Kasumi-1 (cell line): ENCODE measurements around the gene ETV7.

Source experiments
- DNase-seq, 2 experiments: peaks; one replicate each; lab custom pipeline; 2025; lab: John Stamatoyannopoulos, UW

ETV7 gene

GRCh38 chr6:36383606-36384005 is 3.9 kb downstream of the ETV7 start:
- DNase-seq: no peak

DNA sequence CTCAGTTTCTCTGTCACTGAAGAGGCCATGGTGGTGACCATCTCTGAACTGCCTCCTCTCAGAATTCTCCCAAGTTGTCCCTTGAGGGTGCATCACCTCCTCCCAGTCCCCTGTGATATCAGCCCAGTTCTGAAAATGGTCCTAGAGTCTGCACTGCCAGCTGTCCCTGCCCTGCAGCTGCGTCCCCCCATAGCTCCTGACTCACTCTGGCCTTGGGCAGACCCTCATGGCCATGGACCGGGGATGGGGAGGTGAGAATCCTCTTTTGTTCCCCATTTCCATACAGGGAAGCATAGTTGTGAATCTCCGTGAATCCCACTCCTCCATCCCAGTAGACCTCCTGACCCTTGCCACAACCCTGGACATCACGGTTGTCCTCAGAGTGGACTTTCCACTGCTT is 4.5 kb downstream of the ETV7 start:
- no peak for DNase-seq

- no peak for DNase-seq
Measured at GRCh38 chr6:36381502-36382389, 5.7 kb downstream of the ETV7 start.

GRCh38 chr6:36380166-36380565 is 7.3 kb downstream of the ETV7 start:
- no peak for DNase-seq

DNA sequence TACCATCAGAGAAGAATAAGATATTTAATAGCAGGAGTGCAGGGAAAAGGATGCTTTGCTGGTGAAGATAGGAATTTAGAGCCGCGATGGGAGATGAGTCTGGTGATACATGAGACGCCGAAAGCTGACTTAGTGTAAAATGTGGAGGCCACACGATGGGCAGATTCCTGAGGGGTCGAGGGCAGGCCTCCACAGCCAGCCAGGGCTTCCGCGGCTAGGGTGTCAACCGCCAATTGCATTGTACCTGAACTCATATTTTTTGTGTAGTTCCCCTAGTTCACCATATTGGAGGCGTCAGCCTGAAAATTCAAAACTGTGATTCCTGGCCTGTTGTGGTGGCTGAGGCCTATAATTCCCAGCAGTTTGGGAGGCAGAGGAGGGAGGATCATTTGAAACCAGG is 8.5 kb downstream of the ETV7 start:
- DNase-seq: no peak

GRCh38 chr6:36378243-36378920 is 9.1 kb downstream of the ETV7 start:
- DNase-seq: no peak

DNA sequence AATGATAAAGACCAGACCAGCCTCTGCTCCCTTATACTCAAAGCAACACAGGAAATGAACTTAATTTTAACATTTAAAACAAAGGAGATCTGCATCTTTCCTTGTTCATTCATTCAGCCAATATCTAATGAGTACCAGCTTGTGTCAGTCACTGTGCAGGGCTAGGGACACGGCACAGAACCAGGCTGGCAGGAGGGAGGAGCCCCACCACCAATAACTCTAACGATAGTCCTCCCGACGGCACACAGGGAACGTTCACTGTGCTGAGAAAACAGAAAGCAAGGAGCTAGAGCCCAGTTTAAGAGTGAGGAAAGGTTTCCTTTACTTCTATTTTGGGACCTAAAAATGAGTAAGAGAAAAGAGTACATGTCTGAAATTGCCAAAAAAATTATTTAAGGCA is 9.9 kb downstream of the ETV7 start:
- no peak for DNase-seq

GRCh38 chr6:36376742-36377141 is 10.7 kb downstream of the ETV7 start:
- DNase-seq: no peak

GRCh38 chr6:36376183-36376582 is 11.3 kb downstream of the ETV7 start:
- DNase-seq: no peak

GRCh38 chr6:36375644-36376155 is 11.8 kb downstream of the ETV7 start:
- DNase-seq: no peak

GRCh38 chr6:36374972-36375371 is 12.5 kb downstream of the ETV7 start:
- DNase-seq: no peak

DNA sequence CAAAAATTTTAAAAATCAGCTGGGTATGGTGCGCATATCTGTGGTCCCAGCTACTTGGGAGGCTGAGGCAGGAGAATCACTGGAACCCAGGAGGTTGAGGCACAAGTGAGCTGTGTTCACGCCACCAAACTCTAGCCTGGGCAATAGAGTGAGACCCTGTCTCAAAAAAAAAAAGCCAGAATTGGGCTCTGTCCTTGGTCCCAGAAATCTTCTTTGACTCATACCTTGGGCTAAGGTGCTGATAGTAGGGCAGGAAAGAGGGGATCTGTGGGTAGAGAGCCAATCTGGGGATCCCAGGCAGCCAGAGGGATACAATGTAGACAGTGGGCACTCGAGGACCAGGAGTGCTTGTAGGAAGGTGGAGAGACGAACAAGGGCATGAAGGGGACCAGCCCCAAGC is 13.3 kb downstream of the ETV7 start:
- DNase-seq: no peak

DNA sequence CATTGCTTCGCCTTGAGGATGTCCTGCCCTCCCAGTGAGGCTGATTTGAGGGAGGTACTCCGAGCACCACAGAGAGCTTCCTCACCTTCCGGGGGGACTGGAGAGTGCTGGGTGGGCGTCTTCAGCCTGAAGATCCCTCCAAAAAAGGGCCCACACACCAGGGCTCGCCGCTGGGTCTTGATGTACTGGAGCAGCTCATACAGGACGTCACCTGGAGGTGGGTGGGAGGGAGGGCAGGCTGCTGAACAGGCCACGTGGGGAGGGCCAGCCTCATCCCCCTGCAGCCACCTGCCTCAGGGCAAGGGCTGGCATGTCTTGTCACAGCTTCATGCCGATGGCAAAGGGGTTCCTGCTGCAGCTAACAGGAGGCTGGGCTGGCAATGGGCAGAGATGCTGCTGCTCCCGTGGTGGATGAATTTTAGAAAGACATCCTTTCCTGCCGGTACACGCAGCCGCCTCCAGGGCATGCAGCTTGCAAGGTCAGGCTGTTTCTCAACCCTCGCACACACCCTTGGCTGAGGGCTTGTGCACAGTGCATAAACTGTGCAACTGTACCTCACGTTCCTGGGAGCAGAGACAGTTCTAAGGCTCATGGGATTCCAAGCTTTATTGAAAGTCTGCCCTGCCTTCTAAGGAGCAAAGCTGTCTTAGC is 14.0 kb downstream of the ETV7 start:
- no peak for DNase-seq

DNA sequence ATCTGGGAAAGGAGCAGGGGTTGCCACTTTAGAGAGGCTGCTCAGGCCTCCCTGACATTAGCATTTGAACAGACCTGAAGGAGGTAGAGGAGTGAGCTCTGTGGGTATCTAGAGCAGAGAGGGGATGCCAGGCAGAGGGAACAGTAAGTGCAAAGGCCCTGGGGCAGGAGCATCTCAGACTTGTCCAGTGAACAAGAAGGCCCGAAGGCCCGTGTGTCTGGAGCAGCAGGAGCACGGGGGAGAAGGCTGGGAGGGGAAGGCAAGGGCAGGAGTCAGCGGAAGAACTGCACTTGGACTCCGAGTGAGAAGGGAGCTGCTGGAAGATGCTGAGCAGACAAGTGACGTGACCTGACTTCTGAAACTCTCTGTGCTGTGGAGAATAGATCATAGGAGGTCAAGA is 15.4 kb downstream of the ETV7 start:
- no peak for DNase-seq

DNA sequence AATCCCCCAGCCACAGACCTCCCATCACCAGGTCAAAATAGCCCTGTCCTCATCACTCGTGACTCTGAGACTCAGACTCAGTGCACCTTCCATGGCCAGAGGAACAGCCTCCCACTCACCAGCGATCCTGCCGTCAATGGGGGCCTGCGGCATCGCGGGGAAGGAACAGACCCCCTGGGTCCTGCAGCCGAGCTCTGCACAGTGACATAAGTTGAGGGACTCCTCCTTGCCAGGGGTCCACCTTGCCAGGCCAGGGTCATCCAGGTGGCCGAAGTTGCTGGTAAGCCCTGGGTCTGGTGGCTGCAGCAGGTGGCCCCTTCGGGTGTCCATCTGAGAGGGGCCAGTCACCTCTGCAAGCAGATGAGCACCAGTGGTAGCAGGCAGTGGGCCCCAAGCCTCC is 16.3 kb downstream of the ETV7 start:
- no peak for DNase-seq

GRCh38 chr6:36370638-36371037 is 16.8 kb downstream of the ETV7 start:
- DNase-seq: no peak

DNA sequence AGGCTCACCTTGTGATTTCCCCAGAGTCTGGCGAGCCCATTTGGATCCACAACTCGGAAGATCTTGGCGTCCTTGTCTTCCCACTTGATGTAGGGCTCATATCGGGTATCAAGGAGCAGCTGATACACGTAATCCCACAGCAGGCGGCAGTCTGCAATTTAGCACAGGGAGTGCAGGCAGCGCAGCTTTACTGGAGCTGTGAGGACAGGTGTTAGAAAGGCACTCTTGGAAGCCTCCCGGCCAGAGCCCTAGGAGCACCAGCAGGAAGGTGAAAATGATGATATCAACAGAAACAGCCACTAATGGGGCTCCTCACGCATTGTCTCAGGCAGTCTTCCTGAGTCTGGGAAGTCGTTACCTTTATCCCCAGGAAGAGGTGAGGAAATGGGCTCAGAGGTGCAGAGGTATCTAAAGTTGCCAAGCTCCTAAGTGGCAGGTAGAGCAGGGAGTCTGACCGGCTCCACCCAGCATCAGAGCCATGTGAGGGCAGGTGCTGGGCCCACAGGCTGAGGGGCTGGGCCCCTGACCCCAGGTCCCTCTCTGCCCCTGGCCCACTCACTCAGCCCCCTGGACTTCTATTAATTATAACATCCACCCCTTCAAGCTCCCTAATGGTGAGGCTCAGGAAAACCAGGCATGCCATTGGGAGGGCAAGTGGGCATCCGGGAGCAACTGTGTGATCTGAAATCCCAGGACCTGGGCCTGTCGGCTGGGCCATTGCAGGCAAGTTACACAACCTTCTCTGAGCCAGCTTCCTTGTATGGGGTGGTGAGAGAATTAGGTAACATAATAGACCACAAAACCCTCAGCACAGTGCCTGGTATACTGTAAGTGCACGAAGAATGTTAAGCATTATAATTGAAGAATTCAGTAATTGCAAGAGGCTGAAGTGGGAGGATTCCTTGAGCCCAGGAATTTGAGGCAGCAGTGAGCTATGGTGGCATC is 18.3 kb downstream of the ETV7 start:
- peak; percentile 82 for DNase-seq

DNA sequence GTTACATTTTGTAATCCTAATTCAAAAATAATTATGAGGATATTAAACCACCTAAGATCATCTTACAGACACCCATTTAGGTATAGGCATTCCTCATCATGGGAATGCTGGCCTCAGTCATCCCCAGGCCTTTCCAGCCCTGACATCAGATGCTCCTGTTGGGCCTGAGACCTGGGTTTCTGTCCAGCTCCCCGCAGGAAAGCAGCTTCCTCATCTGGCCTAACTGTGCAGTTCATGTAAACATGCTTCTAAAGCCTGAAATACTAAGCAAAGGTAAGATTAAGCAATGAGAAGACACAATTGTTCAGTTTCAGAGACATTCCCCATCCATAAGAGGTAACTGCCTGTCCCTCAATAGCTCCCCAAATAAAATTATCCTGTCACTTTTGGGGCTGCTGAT is 19.0 kb downstream of the ETV7 start:
- no peak for DNase-seq

DNA sequence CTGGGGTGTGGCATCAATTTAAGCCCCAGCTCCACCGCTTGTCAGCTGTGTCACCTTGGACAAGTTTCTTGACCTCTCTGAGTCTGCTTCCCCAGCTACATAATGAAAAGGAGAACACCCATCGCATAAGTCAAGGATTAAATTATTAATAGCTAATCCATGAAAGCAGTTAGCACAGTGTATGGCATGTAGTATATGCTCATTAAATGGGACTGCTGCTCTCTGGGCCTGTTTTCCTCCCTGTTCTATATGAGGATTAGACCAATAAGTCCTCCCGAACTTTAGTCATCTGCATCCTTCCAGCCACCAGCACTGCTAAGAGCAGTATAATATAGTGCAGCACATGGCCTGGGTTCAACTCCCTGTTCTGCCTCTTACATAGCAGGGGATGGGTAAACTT is 19.7 kb downstream of the ETV7 start:
- DNase-seq: no peak

DNA sequence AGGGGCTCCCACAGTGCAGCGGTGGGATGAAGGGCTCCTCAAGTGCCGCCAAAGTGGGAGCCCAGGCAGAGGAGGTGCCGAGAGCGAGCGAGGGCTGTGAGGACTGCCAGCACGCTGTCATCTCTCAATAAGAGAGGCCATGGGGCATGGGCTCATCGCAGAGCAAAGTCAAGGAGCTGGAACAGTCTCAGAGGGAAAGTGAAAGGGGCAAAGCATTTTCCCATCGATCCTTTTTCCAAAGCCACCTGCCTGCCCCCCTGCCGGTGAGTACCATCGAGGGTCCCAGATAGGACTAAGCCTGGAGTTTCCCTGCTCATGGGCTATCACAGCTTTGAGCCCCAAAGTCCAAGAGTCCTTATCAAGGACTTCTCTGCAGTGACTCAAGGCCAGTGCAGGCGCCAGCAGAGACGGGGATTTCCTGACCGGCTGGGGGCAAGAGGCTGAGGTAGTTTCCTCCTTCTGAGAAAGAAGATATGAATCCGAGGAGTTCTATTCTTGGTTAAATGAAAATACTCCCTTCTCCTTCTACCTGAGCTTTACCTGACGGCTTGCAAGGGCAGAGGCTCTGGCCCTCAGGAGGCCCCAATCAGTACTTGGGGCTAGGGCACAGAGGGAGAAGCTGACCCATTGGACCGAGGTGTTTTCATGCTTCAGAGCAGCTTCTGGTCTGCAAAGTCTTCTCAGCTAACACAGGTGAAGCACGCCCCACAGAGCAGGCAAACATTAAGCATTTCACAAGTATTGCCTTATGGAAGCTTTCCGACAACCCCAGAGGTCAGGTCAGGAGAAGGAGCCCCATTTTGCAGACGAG is 22.6 kb downstream of the ETV7 start:
- no peak for DNase-seq
